Vagina (tissue), 2 donors: ENCODE data around the gene ADCY5.

Experiments
- POLR2A ChIP-seq, 2 donors: fragments of 450-650 bp; IDR thresholded peaks; one replicate each; pipeline ENCODE4 v1.6.1; 2017; ENCODE audit warnings: antibody characterized with exemption in 2 of 2, mild to moderate bottlenecking in 2 of 2, moderate library complexity in 2 of 2
- POLR2AphosphoS5 ChIP-seq, 2 donors: sonication (generic); formaldehyde crosslinking; IDR thresholded peaks; one replicate each; pipeline ENCODE4 v1.9.0; 2017; ENCODE audit warnings: antibody characterized with exemption in 2 of 2, mild to moderate bottlenecking in 2 of 2, low read depth in 1 of 2; ENCODE audit not compliant: insufficient read depth in 1 of 2
- TF ChIP-seq, protein P1 (sequence below), 3 experiments: fragments of 450-650 bp in 2 of 3; fragments of 200-600 bp in 1 of 3; sonication (generic) in 1 of 3; IDR thresholded peaks; one replicate each; pipeline ENCODE4 v1.5.1; 2017 to 2019; ENCODE audit warnings: antibody characterized with exemption in 3 of 3, mild to moderate bottlenecking in 2 of 3, moderate library complexity in 2 of 3

DNA sequence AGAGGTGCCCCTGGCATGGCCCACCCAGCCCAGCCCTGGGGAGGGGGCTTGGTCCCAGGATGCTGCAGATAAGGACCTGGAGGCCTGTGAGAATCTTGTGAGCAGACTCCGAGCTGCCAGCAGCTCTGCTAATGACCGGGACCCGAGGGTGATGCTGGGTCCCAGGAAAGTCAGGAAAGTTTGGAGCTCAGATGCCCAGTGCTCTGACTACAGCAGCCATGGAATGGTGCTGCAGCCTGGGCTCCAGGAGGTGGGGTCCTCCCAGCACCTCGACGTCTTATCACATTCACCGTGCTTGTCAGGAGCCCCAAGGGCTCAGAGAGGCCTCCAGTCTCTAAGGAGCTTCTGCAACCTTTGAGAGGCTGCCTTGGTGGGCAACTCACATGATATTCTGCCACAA, 34.3 kb upstream of the ADCY5 start:
- no peak for TF ChIP-seq POLR2AphosphoS5 (IDR thresholded peaks at IDR 0.05; ENCODE audit: insufficient read depth in 1 of 2, low read depth in 1 of 2)
- TF ChIP-seq POLR2A (IDR thresholded peaks at IDR 0.05), result no peak
- TF ChIP-seq, protein P1, sequence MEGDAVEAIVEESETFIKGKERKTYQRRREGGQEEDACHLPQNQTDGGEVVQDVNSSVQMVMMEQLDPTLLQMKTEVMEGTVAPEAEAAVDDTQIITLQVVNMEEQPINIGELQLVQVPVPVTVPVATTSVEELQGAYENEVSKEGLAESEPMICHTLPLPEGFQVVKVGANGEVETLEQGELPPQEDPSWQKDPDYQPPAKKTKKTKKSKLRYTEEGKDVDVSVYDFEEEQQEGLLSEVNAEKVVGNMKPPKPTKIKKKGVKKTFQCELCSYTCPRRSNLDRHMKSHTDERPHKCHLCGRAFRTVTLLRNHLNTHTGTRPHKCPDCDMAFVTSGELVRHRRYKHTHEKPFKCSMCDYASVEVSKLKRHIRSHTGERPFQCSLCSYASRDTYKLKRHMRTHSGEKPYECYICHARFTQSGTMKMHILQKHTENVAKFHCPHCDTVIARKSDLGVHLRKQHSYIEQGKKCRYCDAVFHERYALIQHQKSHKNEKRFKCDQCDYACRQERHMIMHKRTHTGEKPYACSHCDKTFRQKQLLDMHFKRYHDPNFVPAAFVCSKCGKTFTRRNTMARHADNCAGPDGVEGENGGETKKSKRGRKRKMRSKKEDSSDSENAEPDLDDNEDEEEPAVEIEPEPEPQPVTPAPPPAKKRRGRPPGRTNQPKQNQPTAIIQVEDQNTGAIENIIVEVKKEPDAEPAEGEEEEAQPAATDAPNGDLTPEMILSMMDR (IDR thresholded peaks at IDR 0.05), result no peak
